ENCODE results near the gene GLMN. TPM values are rescaled to one million over a fixed set of nuclear protein-coding genes. Genes with fewer than 3 reads are reported as not detected.

Gene GLMN
- total RNA-seq, result 10 to 100 TPM in 2 of 5 donors, 1 to 10 TPM in 2, under 1 TPM in 1; 0.58 to 28.5 (median 2.2) TPM
- polyA plus RNA-seq, result 10 to 100 TPM in 1 of 3 donors, 1 to 10 TPM in 2; 6.3 to 13.8 (median 7.9) TPM
- long read RNA-seq, donor 1, partial matches to known transcripts, result 0 of 2 reads
- long read RNA-seq, donor 1, other reads (novel, unspliced or antisense), result 0 of 2 reads
- long read RNA-seq, donor 2, result 0 reads
- long read RNA-seq, donor 3, partial matches to known transcripts, result 0 of 2 reads
- long read RNA-seq, donor 3, other reads (novel, unspliced or antisense), result 0 of 2 reads
- long read RNA-seq, donor 4, result 0 reads
- long read RNA-seq, donor 5, partial matches to known transcripts, result 0 of 2 reads
- long read RNA-seq, donor 5, other reads (novel, unspliced or antisense), result 0 of 2 reads
- long read RNA-seq, donor 6, result 0 reads
- long read RNA-seq, donor 7, result 0 reads
- long read RNA-seq, donor 8, partial matches to known transcripts, result 0 of 2 reads
- long read RNA-seq, donor 8, other reads (novel, unspliced or antisense), result 0 of 2 reads
- long read RNA-seq, donor 9, partial matches to known transcripts, result 0 of 1 reads
- long read RNA-seq, donor 9, other reads (novel, unspliced or antisense), result 0 of 1 reads
- long read RNA-seq, donor 10, partial matches to known transcripts, result 0 of 1 reads
- long read RNA-seq, donor 10, other reads (novel, unspliced or antisense), result 0 of 1 reads

- Histone ChIP-seq H3K9me3 (no peaks in the 10 kb centered on the region), H3K27ac (peak within 1 kb of the TSS; percentile 93 to 99 (median 97)), H3K36me3 (peaks cover 0 to 19% (median 12%) of the 10 kb centered on the region in 4 donors), H3K4me1 (peaks cover 6 to 30% (median 21%) of the 10 kb centered on the region in 4 donors), H3K27me3 (no peaks in the 10 kb centered on the region), H3K4me3 (peak within 1 kb of the TSS; percentile 63 to 90 (median 85))
- peak; percentile 80 to 96 for DNase-seq
- intact Hi-C loops (cut with DNase I; ENCODE audit: low total_unique reads), result no loop called here
- TF ChIP-seq POLR2AphosphoS5 (IDR thresholded peaks at IDR 0.05) (peak; percentile 37 to 88 (median 79)), EP300 (IDR thresholded peaks at IDR 0.05) (no peak), POLR2A (IDR thresholded peaks at IDR 0.05) (peak in 2 of 4 donors; percentile 14 to 74)
- 0 to 1% (median 0%) methylated on average over 53 to 76 of the region's 76 CpGs for WGBS, 5 donors
Observed at GRCh38 chr1:92298573-92299476, at the start of gene GLMN, which contains the start of gene RPAP2. Gene GLMN (minus strand): TSS chr1:92298987. CDS start chr1:92297999, 988 bp downstream. Gene RPAP2 (plus strand): TSS chr1:92299059. CDS start chr1:92299074, 15 bp downstream.

- H3K4me1 ChIP-seq, result no peaks in the 10 kb centered on the region
- H3K4me3 ChIP-seq, result no peak overlapping the region
- H3K27ac ChIP-seq, result no peak overlapping the region
- peaks cover 0 to 5% (median 0%) of the 10 kb centered on the region in 4 donors for H3K9me3 ChIP-seq
- DNase-seq, result no peak
- intact Hi-C loops (cut with DNase I; ENCODE audit: low total_unique reads), result no loop called here
- H3K36me3 ChIP-seq, result peaks cover 0 to 78% (median 59%) of the 10 kb centered on the region in 4 donors
- no peaks in the 10 kb centered on the region for H3K27me3 ChIP-seq
- TF ChIP-seq EP300 (IDR thresholded peaks at IDR 0.05) (no peak), POLR2A (IDR thresholded peaks at IDR 0.05) (no peak), POLR2AphosphoS5 (IDR thresholded peaks at IDR 0.05) (no peak), CTCF (IDR thresholded peaks at IDR 0.05) (no peak)
- 77 to 94% (median 84%) methylated on average over 1 of the region's 1 CpG for WGBS, 5 donors
Observed at GRCh38 chr1:92346866-92347640, 48.3 kb upstream of the GLMN start.

GRCh38 chr1:92343061-92343460 is 44.3 kb upstream of the GLMN start:
- no peak overlapping the region for H3K27ac ChIP-seq
- no peak overlapping the region for H3K4me3 ChIP-seq
- WGBS, 5 donors, result 87 to 93% (median 91%) methylated on average over 3 of the region's 3 CpGs
- intact Hi-C loops (cut with DNase I; ENCODE audit: low total_unique reads), result no loop called here
- DNase-seq, result no peak
- peaks cover 10 to 62% (median 52%) of the 10 kb centered on the region in 4 donors for H3K36me3 ChIP-seq
- no peaks in the 10 kb centered on the region for H3K27me3 ChIP-seq
- H3K4me1 ChIP-seq, result no peaks in the 10 kb centered on the region
- TF ChIP-seq POLR2AphosphoS5 (IDR thresholded peaks at IDR 0.05), result no peak
- TF ChIP-seq POLR2A (IDR thresholded peaks at IDR 0.05), result no peak
- no peak for TF ChIP-seq EP300 (IDR thresholded peaks at IDR 0.05)
- TF ChIP-seq CTCF (IDR thresholded peaks at IDR 0.05), result no peak
- H3K9me3 ChIP-seq, result no peaks in the 10 kb centered on the region

DNA sequence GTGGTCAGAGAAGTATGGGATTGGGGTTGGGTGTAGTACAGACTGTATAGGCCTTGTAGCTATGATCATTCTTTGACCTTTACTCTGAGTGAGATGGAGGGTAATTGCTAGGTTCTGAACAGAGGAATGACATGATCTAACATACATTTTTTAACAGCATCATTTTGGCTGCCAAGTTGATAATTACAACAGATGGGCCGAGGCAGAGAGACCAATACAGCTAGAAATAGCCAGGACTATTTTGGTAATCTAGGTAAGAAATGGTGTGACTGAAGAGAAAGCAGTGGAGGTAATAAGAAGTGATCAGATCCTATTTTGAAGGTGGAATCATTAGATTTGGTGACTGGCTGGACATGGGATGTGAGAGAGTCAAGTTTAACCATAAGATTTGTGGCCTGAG is 43.6 kb upstream of the GLMN start:
- Histone ChIP-seq H3K4me3 (no peak overlapping the region), H3K4me1 (no peaks in the 10 kb centered on the region), H3K9me3 (no peaks in the 10 kb centered on the region), H3K36me3 (peaks cover 10 to 56% (median 49%) of the 10 kb centered on the region in 4 donors), H3K27ac (no peak overlapping the region), H3K27me3 (no peaks in the 10 kb centered on the region)
- WGBS, 5 donors, result 86 to 100% (median 97%) methylated on average over 1 of the region's 1 CpG
- intact Hi-C loops (cut with DNase I; ENCODE audit: low total_unique reads), result no loop called here
- TF ChIP-seq EP300 (IDR thresholded peaks at IDR 0.05), result no peak
- DNase-seq, result no peak

All from stomach (tissue), 19 donors.